RWPE1 (cell line): ENCODE data around the gene CDR2.

Source experiments
- CTCF ChIA-PET: fragments of 350-600 bp; sonication (Branson Sonifier 250); formaldehyde crosslinking; extraction: SDS; loops from one replicate; lab custom pipeline; 2021; lab: Yijun Ruan, JAX
- POLR2A ChIA-PET: fragments of 400-600 bp; formaldehyde crosslinking; extraction: SDS; loops from one replicate; lab custom pipeline; 2020; ENCODE audit warnings: antibody characterized with exemption; ENCODE audit not compliant: low non-redundant PET; lab: Yijun Ruan, JAX
- DNase-seq: peaks from one replicate; pipeline ENCODE4 v3.0.0; 2012; ENCODE audit warnings: low spot score
- H3K27ac ChIP-seq: fragments of 450-650 bp; 2 replicates; pipeline ENCODE4 v1.5.1; 2017
- TF ChIP-seq, protein P1 (sequence below): fragments of 450-650 bp; conservative IDR thresholded peaks from 2 replicates; pipeline ENCODE4 v1.5.1; 2017; ENCODE audit warnings: low read depth, mild to moderate bottlenecking

The CDR2 gene

DNA sequence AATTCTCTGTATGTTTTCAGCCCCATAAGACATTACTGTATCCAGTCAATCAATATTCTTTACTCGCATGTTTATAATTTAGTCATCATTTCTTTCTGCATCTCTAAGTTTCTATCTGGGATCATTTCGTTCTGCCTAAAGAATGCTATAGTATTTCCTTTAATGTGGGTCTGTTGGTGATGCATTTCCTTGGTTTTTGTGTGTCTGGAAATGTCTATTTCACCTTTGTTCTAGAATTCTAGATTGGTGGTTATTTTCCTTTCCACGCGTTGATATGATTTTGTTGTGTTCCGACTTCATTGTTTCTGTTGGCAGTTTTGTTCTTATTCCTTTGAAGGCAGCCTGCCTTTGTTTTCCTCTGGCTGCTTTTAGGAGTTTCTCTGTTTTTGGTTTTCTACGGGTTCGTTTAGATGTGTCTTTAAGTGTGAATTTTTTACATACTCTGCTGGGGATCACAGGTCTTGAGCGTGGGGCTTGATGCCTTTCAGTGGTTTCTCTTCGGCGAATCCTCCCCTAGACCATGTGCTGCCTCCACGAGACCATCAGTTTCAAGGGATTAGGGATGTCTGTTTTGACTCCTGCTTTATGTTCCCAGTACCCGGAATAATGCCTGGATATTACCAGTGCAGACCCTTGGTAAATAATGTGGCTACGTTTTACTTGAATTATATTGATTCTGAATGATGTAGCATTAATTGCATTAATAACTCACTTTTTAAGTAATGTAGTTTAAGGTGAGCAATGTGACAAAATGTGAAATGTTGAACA, 53.7 kb downstream of the CDR2 start:
- no peak for DNase-seq
- ChIA-PET POLR2A (no interaction called here), CTCF (interaction anchor here (0.6 to 1.0 kb wide), 8 partner anchors 9 to 339 kb away, joined by 3 to 8 read pairs (median 4); no protein-coding TSS in a partner anchor)
- TF ChIP-seq, protein P1, sequence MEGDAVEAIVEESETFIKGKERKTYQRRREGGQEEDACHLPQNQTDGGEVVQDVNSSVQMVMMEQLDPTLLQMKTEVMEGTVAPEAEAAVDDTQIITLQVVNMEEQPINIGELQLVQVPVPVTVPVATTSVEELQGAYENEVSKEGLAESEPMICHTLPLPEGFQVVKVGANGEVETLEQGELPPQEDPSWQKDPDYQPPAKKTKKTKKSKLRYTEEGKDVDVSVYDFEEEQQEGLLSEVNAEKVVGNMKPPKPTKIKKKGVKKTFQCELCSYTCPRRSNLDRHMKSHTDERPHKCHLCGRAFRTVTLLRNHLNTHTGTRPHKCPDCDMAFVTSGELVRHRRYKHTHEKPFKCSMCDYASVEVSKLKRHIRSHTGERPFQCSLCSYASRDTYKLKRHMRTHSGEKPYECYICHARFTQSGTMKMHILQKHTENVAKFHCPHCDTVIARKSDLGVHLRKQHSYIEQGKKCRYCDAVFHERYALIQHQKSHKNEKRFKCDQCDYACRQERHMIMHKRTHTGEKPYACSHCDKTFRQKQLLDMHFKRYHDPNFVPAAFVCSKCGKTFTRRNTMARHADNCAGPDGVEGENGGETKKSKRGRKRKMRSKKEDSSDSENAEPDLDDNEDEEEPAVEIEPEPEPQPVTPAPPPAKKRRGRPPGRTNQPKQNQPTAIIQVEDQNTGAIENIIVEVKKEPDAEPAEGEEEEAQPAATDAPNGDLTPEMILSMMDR, result no peak
- no peak overlapping the region for H3K27ac ChIP-seq

DNA sequence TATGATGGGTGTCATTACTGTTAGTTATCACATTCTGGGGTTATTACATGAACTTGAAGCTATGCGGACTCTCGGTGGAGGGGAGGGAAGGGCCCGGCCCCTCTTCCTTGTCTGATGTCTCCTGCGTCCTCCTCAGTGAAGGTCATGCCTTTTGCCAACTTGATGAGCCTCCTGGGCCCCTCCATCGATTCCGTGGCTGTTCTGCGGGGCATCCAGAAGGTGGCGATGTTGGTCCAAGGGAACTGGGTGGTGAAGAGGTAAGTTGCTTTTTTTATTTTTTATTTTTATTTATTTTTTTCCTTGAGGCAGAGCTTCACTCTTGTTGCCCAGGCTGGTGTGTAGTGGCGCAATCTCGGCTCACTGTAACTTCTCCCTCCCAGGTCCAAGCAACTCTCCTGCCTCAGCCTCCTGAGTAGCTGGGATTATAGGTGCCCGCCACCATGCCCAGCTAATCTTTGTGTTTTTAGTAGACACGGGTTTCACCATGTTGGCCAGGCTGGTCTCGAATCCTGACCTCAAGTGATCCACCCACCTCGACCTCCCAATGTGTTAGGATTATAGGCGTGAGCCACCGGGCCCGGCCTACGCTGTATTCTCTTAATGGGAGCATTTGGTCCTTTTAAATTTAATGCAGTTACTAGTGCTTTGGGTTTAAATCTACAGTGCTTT, 55.6 kb downstream of the CDR2 start:
- POLR2A ChIA-PET, result no interaction called here
- CTCF ChIA-PET, result interaction anchor here (0.6 to 1.3 kb wide), 15 partner anchors 9 to 1301 kb away, joined by 3 to 7 read pairs (median 3); no protein-coding TSS in a partner anchor
- TF ChIP-seq, protein P1, result peak; percentile 59
- DNase-seq, result peak; percentile 33
- no peak overlapping the region; the same call in 1 of the 2 replicates for H3K27ac ChIP-seq

DNA sequence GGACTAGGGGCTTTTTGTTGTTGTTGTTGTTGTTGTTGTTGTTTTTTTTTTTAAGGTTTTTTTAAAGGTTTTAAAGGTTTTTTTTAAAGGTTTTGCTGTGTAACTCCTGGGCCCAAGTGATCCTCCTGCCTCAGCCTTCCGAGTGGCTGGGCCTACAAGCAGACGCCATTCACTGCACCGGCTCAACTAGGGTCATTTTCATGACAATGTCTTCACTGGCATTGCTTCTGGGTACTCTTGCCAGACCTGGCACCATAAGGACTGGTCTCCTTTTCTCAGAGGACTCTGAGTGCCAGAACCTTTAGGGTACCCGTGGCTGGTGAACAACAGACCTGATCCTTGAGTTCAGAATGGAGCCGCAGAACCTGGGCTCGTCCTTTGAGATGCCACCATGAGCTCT, 56.8 kb downstream of the CDR2 start:
- ChIA-PET CTCF (no interaction called here), POLR2A (no interaction called here)
- DNase-seq, result no peak
- TF ChIP-seq, protein P1, result no peak
- H3K27ac ChIP-seq, result peak overlapping the region; percentile 15; the same call in 1 of the 2 replicates

DNA sequence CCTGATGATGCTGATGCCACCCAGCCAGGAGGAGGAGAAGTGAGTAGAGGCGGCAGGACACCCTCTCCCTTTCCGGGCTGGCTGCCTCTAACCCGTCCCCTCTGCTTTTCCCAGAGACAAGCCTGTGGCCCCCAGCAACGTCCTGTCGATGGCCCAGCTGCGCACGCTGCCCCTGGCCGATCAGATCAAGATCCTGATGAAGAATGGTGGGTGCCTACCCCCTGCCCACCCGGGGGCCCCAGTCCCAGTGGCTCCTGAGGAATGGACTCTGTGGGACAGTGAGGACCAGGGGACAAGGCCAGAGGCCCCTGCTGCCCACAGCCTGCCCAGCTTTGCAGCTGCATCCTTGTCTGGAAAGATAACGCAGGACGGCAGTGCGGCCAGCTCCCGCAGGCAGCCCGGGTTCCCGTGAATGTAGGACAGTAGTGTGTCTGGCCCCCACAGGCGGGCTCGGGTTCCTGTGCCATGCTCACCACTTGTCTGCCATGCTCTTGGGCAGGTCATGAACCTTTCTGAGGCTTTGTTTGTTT, 57.4 kb downstream of the CDR2 start:
- ChIA-PET POLR2A (no interaction called here), CTCF (no interaction called here)
- no peak for DNase-seq
- H3K27ac ChIP-seq, result peak overlapping the region; percentile 10; the same call in 1 of the 2 replicates
- TF ChIP-seq, protein P1, result no peak

DNA sequence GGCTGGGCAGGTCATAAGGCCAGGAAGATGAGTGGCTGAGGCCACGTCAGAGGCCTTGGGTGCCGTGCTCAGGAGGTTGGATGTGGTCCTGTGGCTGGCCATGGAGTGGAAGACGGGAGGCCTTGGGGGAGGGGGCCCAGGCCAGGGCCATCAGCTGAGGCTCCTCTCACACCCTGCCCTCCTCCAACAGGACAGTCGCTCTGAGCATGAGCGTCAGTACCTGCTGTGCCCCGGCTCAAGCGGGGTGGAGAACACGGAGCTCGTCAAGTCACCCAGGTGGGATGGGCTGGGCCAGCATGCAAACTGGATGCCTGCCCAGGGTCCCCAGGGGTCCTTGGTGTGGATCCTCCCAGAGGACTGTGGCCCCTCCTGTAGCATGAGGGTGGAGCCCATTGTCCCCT, 58.0 kb downstream of the CDR2 start:
- H3K27ac ChIP-seq, result peak overlapping the region; percentile 10; the same call in 1 of the 2 replicates
- ChIA-PET CTCF (no interaction called here), POLR2A (no interaction called here)
- DNase-seq, result no peak
- TF ChIP-seq, protein P1, result no peak

DNA sequence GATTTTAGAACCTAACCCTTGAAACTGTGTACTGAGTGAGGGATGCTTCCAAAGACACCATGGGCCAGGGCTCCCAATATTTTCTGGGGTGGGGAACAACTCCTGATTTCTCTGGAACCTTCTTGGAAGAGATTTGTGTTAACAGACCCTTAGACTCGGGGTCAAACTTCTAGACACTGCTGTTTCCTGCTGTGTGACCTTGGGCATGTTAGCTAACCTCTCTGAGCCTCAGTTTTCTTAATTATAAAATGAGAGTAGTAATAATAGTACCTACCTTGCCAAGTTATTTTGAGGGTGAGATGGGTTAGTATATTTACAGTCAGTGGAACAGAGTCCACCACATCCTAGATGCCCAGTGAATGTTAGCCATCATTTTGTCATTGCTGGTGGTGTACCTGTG, 58.4 kb downstream of the CDR2 start:
- ChIA-PET CTCF (no interaction called here), POLR2A (no interaction called here)

More for the DNA sequence above, 58.4 kb downstream of the CDR2 start:
- TF ChIP-seq, protein P1, result no peak
- peak overlapping the region; percentile 88 for H3K27ac ChIP-seq
- DNase-seq, result no peak
